ENCODE results near the gene OTOP2. TPM values are rescaled to one million over a fixed set of nuclear protein-coding genes. Genes with fewer than 3 reads are reported as not detected.

The OTOP2 gene
- total and polyA plus RNA-seq, 9 of the 15 experiments (the other 6 are each of a cell fraction or from before 2014, with no cell fraction given), result 0.04 to 0.36 (median 0.14) TPM; not detected in 1

GRCh38 chr17:74957935-74958740 lies 34.1 kb downstream of the OTOP2 start (continued):
- no peak for TF ChIP-seq NCOA2 (IDR thresholded peaks at IDR 0.05; ENCODE audit: partially characterized antibody in 2 of 2)
- TF ChIP-seq CBFA2T2 (conservative IDR thresholded peaks at IDR 0.05), result no peak
- TF ChIP-seq CTCF (IDR thresholded peaks at IDR 0.05 in 2 of 3, conservative IDR thresholded peaks at IDR 0.05 in 1 of 3; ENCODE audit: insufficient read depth in 2 of 3, low read depth in 1 of 3, low read length in 3 of 3), result peak; percentile 92 to 96 (median 94)
- TF ChIP-seq ILF3 (IDR thresholded peaks at IDR 0.05; ENCODE audit: borderline replicate concordance), result no peak
- TF ChIP-seq ZNF134 (CRISPR knock-in tag; conservative IDR thresholded peaks at IDR 0.05), result no peak
- TF ChIP-seq IRF1 (CRISPR knock-in tag; IDR thresholded peaks at IDR 0.05; ENCODE audit: borderline replicate concordance), result no peak
- peak in 1 of 2 experiments; percentile 22 for TF ChIP-seq E2F6 (IDR thresholded peaks at IDR 0.05; ENCODE audit: borderline replicate concordance in 1 of 2, extremely low read depth in 1 of 2, insufficient read depth in 1 of 2, insufficient read length in 1 of 2, low read depth in 1 of 2, low read length in 1 of 2, poor library complexity in 1 of 2, severe bottlenecking in 1 of 2)
- TF ChIP-seq PTTG1 (tag; IDR thresholded peaks at IDR 0.05; ENCODE audit: low read depth), result no peak
- no peak for TF ChIP-seq NR2F6 (CRISPR knock-in tag; IDR thresholded peaks at IDR 0.05)
- no peak for TF ChIP-seq CXXC5 (CRISPR knock-in tag; IDR thresholded peaks at IDR 0.05)
- no peak for TF ChIP-seq GATAD2B (IDR thresholded peaks at IDR 0.05; ENCODE audit: borderline replicate concordance)
- TF ChIP-seq ZNF184 (CRISPR knock-in tag; IDR thresholded peaks at IDR 0.05), result no peak
- TF ChIP-seq SRF (CRISPR knock-in tag; IDR thresholded peaks at IDR 0.05), result no peak
- peak; percentile 95 to 99 for TF ChIP-seq RAD21 (CRISPR knock-in tag; conservative IDR thresholded peaks at IDR 0.05 in 1 of 2, IDR thresholded peaks at IDR 0.05 in 1 of 2)
- no peak for TF ChIP-seq SMARCA4 (IDR thresholded peaks at IDR 0.05)
- TF ChIP-seq MNT (conservative IDR thresholded peaks at IDR 0.05), result no peak
- peak; percentile 88 for TF ChIP-seq DEAF1 (CRISPR knock-in tag; IDR thresholded peaks at IDR 0.05)
- peak; percentile 98 for TF ChIP-seq SMC3 (conservative IDR thresholded peaks at IDR 0.05; ENCODE audit: insufficient read depth, low read depth, low read length)
- TF ChIP-seq ZBTB7A (IDR thresholded peaks at IDR 0.05; ENCODE audit: borderline replicate concordance, control insufficient read depth, low read depth, low read length), result peak; percentile 62; the same call in 1 of the 2 replicates
